IMR-90 (cell line): Measurements from ENCODE around the gene TRPM7. TPM values are rescaled to one million over a fixed set of nuclear protein-coding genes. Genes with fewer than 3 reads are reported as not detected.

ENCODE experiments used
- ATAC-seq: fragments of 200-7000 bp; cut with Tn5 transposase; 2 replicates; pipeline ENCODE4 v1.9.1; 2020; ENCODE audit warnings: low read depth, mild to moderate bottlenecking, moderate library complexity
- BruUV-seq: library from RNA; stranded (reverse); fragments of 400-500 nt; replicated peaks from 2 replicates; lab custom pipeline; 2021; lab: Mats Ljungman, UMichigan
- CTCF ChIA-PET: fragments of 300-600 bp; formaldehyde crosslinking; extraction: SDS; loops from one replicate; lab custom pipeline; 2021; ENCODE audit warnings: antibody characterized with exemption; lab: Yijun Ruan, JAX
- POLR2A ChIA-PET: fragments of 300-600 bp; sonication (Branson Sonifier 250); formaldehyde crosslinking; loops from one replicate; lab custom pipeline; 2022; ENCODE audit warnings: antibody characterized with exemption; ENCODE audit not compliant: unreplicated experiment; lab: Charles Lee
- DNase-seq: peaks from one replicate; pipeline ENCODE4 v3.0.0; 2013
- H2AFZ ChIP-seq: replicated peaks from 2 replicates; pipeline ENCODE3; 2013; ENCODE audit warnings: low read length, mild to moderate bottlenecking; ENCODE audit not compliant: poor library complexity
- H2AK5ac ChIP-seq: 2 replicates; pipeline ENCODE4 v1.6.1; 2013; ENCODE audit warnings: low read depth, low read length, inconsistent platforms
- H2AK9ac ChIP-seq: replicated peaks from 2 replicates; pipeline ENCODE3; 2013; ENCODE audit warnings: mild to moderate bottlenecking, low read depth, low read length, moderate library complexity; ENCODE audit not compliant: poor library complexity
- H2BK120ac ChIP-seq: 2 replicates; pipeline ENCODE4 v1.6.1; 2013; ENCODE audit warnings: low read depth, low read length, inconsistent platforms
- H2BK15ac ChIP-seq: 3 replicates; pipeline ENCODE4 v1.6.1; 2013; ENCODE audit warnings: low read depth, low read length, inconsistent platforms
- H2BK20ac ChIP-seq: 2 replicates; pipeline ENCODE4 v1.6.1; 2013; ENCODE audit warnings: low read depth, mild to moderate bottlenecking, inconsistent platforms, low read length, moderate library complexity
- H2BK5ac ChIP-seq: 2 replicates; pipeline ENCODE4 v1.6.1; 2013; ENCODE audit warnings: mild to moderate bottlenecking, low read depth, low read length, inconsistent platforms; ENCODE audit not compliant: poor library complexity, severe bottlenecking
- H3K14ac ChIP-seq: replicated peaks from 2 replicates; pipeline ENCODE4 v1.6.1; 2013; ENCODE audit warnings: low read depth, low read length, inconsistent platforms
- H3K18ac ChIP-seq: 2 replicates; pipeline ENCODE4 v1.6.1; 2013; ENCODE audit warnings: low read depth, low read length, control low read depth
- H3K23ac ChIP-seq: 2 replicates; pipeline ENCODE4 v1.6.1; 2013; ENCODE audit warnings: low read depth, low read length, inconsistent platforms
- H3K27ac ChIP-seq: 2 replicates; pipeline ENCODE4 v1.5.1; 2013; ENCODE audit warnings: mild to moderate bottlenecking, control low read depth, low read length; ENCODE audit not compliant: insufficient read depth
- H3K27me3 ChIP-seq: 2 replicates; pipeline ENCODE4 v1.6.1; 2013; ENCODE audit warnings: low read length; ENCODE audit not compliant: control insufficient read depth, insufficient read depth
- H3K36me3 ChIP-seq: 2 replicates; pipeline ENCODE4 v1.6.1; 2013; ENCODE audit warnings: low read length, mixed read lengths; ENCODE audit not compliant: control insufficient read depth, insufficient read depth
- H3K4ac ChIP-seq: 2 replicates; pipeline ENCODE4 v1.6.1; 2013; ENCODE audit warnings: low read depth, low read length, inconsistent platforms
- H3K4me1 ChIP-seq: 2 replicates; pipeline ENCODE4 v1.6.1; 2013; ENCODE audit warnings: low read length, mixed read lengths; ENCODE audit not compliant: control insufficient read depth, insufficient read depth
- H3K4me2 ChIP-seq: 2 replicates; pipeline ENCODE4 v1.6.1; 2013; ENCODE audit warnings: low read depth, mild to moderate bottlenecking, control low read depth, low read length, moderate library complexity
- H3K4me3 ChIP-seq: 2 replicates; pipeline ENCODE4 v1.5.1; 2013; ENCODE audit warnings: low read depth, mild to moderate bottlenecking, control low read depth, low read length, moderate library complexity; ENCODE audit not compliant: insufficient read depth
- H3K56ac ChIP-seq: 2 replicates; pipeline ENCODE4 v1.6.1; 2013; ENCODE audit warnings: low read length, inconsistent platforms; ENCODE audit not compliant: insufficient read depth; ENCODE audit errors: extremely low read depth
- H3K79me1 ChIP-seq, 2 experiments: 2 replicates each; pipeline ENCODE4 v1.6.1; 2013; ENCODE audit warnings: low read length in 2 of 2, inconsistent platforms in 1 of 2, low read depth in 1 of 2
- H3K9ac ChIP-seq: 2 replicates; pipeline ENCODE4 v1.6.1; 2013; ENCODE audit warnings: low read depth, low read length, control low read depth
- H3K9me1 ChIP-seq: 2 replicates; pipeline ENCODE4 v1.6.1; 2013; ENCODE audit warnings: low read length, inconsistent platforms; ENCODE audit not compliant: insufficient read depth
- H3K9me3 ChIP-seq: 2 replicates; pipeline ENCODE4 v1.6.1; 2013; ENCODE audit warnings: low read length; ENCODE audit not compliant: control insufficient read depth, insufficient read depth
- H4K20me1 ChIP-seq: 2 replicates; pipeline ENCODE4 v1.6.1; 2013; ENCODE audit warnings: low read length, inconsistent platforms; ENCODE audit not compliant: insufficient read depth
- H4K5ac ChIP-seq: 2 replicates; pipeline ENCODE4 v1.6.1; 2013; ENCODE audit warnings: mild to moderate bottlenecking, low read depth, low read length, control low read depth
- H4K8ac ChIP-seq, 2 experiments: 2 replicates each; pipeline ENCODE4 v1.6.1; 2013; ENCODE audit warnings: low read depth in 2 of 2, low read length in 2 of 2, control low read depth in 1 of 2, inconsistent platforms in 1 of 2
- H4K91ac ChIP-seq: 2 replicates; pipeline ENCODE4 v1.6.1; 2013; ENCODE audit warnings: low read depth, low read length, inconsistent platforms; ENCODE audit not compliant: insufficient read depth
- CEBPB ChIP-seq: IDR thresholded peaks from 2 replicates; pipeline ENCODE4 v1.6.1; 2012; ENCODE audit warnings: low read depth, low read length, improper control_type of control experiment
- MAFK ChIP-seq: IDR thresholded peaks from 2 replicates; pipeline ENCODE4 v1.6.1; 2012; ENCODE audit warnings: low read depth, low read length, improper control_type of control experiment
- RAD21 ChIP-seq: IDR thresholded peaks from 2 replicates; pipeline ENCODE4 v1.6.1; 2012; ENCODE audit warnings: low read length, improper control_type of control experiment
- SMC3 ChIP-seq: fragments of 150-350 bp; IDR thresholded peaks from 2 replicates; pipeline ENCODE4 v1.6.1; 2016; ENCODE audit warnings: low read depth, mild to moderate bottlenecking, antibody characterized with exemption, low read length, moderate library complexity
- WGBS, 2 experiments: methylation state at CpG; one replicate each; pipeline versions ENCODE4 v1.1.5 to v1.1.7; 2013; ENCODE audit warnings: missing lambda C conversion rate in 2 of 2; ENCODE audit not compliant: insufficient read length in 1 of 2; ENCODE audit errors: extremely low coverage in 2 of 2; 5-methylcytosine and 5-hydroxymethylcytosine counted together
- dilution Hi-C: fragments of 300-500 bp; cut with HindIII; formaldehyde crosslinking; loops from one replicate; pipeline ENCODE4 v1.14.3; 2018; ENCODE audit warnings: low sequenced_read_pairs; ENCODE audit not compliant: unreplicated experiment
- in situ Hi-C: fragments of 300-500 bp; cut with MboI; formaldehyde crosslinking; loops from 3 replicates; pipeline ENCODE4 v1.14.3; 2019; ENCODE audit warnings: low sequenced_read_pairs, inconsistent platforms, mixed read lengths
- intact Hi-C: fragments of 100-400 bp; cut with micrococcal nuclease; formaldehyde crosslinking; loops from 2 replicates; pipeline ENCODE4 v1.10.0; 2022
- polyA plus RNA-seq, 3 experiments: library from polyadenylated mRNA; depleted of rRNA; stranded (reverse); fragments of >200 nt; gene quantifications; 2 replicates each; pipeline ENCODE4 v1.2.3, GENCODE V29; 2012; ENCODE audit warnings: low replicate concordance in 1 of 3
- total RNA-seq: library from RNA; depleted of rRNA; stranded (reverse); fragments of >200 nt; gene quantifications from 2 replicates; pipeline ENCODE4 v1.2.3, GENCODE V29; 2012

The TRPM7 gene
- total and polyA plus RNA-seq, 2 of the 4 experiments (the other 2 are of a cell fraction): 10.6 to 27.8 TPM

GRCh38 chr15:50726315-50726714 is 39.7 kb upstream of the TRPM7 start:
- Histone ChIP-seq H3K27me3 (no peaks in the 10 kb centered on the region), H2AK5ac (no peak overlapping the region), H2BK20ac (no peak overlapping the region), H2AK9ac (no peak overlapping the region), H4K91ac (no peak overlapping the region), H3K18ac (no peak overlapping the region), H3K9ac (no peak overlapping the region), H3K79me1 (0 out of 4 replicates have a peak, but pooled peaks cover 0 to 4% of the 10 kb centered on the region in 2 experiments), H3K4me3 (no peak overlapping the region), H3K4me1 (no peaks in the 10 kb centered on the region; the same call in 1 of the 2 replicates), H3K27ac (no peak overlapping the region), H2BK5ac (no peak overlapping the region), H3K4ac (no peak overlapping the region), H3K4me2 (no peak overlapping the region), H3K56ac (no peak overlapping the region), H3K9me3 (no peaks in the 10 kb centered on the region), H2AFZ (no peak overlapping the region), H3K9me1 (no peaks in the 10 kb centered on the region), H4K20me1 (no peaks in the 10 kb centered on the region), H4K8ac (no peak overlapping the region), H3K36me3 (peaks cover 15% of the 10 kb centered on the region), H3K14ac (no peak overlapping the region), H4K5ac (no peak overlapping the region), H3K23ac (no peak overlapping the region), H2BK15ac (no peak overlapping the region), H2BK120ac (no peak overlapping the region)
- BruUV-seq: no TSS peak
- DNase-seq: no peak
- TF ChIP-seq MAFK: no peak
- TF ChIP-seq CEBPB: no peak
- no peak for TF ChIP-seq RAD21
- no peak for TF ChIP-seq SMC3
- intact Hi-C loops (no loop called here), dilution Hi-C loops (no loop called here), in situ Hi-C loops (no loop called here)
- POLR2A ChIA-PET: no interaction called here
- no peak for ATAC-seq
- no CpG with 5 or more reads among the region's 1 CpG for WGBS, 2 experiments
- CTCF ChIA-PET: no interaction called here
